T follicular helper cell (primary cell): ENCODE results near the gene MICAL3.
"Not testable (repeated sequence)": the region's sequence is repeated elsewhere in the genome, so short reads cannot be mapped to it uniquely, and the experiment has no call there.

Source experiments
- DNase-seq: peaks from one replicate; pipeline ENCODE4 v3.0.0-alpha.2; 2020; ENCODE audit warnings: low read depth

Gene MICAL3

GRCh38 chr22:17891481-17892167, 132.7 kb downstream of the MICAL3 start:
- no peak for DNase-seq

- no peak for DNase-seq
These were observed 133.5 kb downstream of the MICAL3 start for GRCh38 chr22:17890892-17891291.

- no peak for DNase-seq
These were observed 134.1 kb downstream of the MICAL3 start for GRCh38 chr22:17890245-17890671.

DNA sequence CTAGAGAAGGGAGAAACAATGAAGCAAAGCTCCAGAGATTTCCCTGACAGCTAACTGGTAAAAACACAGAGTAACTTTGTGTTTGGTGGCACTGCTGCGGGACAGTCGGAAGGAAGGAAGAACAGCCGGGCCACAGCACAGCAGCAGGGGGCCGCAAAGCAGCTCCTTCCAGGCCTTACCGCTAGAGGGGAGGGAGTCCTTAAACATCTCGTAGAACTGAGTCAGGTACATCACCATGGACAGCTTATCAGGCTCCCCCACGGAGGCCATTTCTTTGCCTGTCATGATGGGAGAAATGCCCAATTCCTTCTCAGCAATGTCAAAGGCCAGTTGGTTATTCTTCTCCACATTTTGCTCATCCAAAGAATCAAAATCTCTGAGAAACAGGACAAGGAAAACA, 135.5 kb downstream of the MICAL3 start:
- no peak for DNase-seq

- DNase-seq = no peak
These were observed 135.9 kb downstream of the MICAL3 start for GRCh38 chr22:17888439-17888838.

DNA sequence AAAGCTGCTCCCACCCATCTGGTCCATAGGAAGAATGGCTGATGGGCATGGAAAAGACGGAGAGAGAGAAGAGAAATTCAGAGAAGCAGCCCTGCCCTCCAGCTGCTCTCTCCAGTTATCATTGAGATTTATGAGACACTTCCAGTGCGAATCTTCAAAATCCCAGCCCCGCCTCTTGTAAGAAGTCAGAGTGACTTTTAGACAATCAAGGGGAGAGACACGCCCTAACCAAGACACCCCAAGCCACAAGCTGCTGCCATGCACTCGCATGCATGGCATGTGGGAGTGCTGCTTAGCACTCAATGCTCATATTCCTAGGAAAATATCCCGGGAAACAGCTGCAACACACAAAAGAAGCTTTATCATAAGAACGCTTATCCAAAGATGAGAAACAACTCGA, 139.5 kb downstream of the MICAL3 start:
- no peak for DNase-seq

- DNase-seq = no peak
These were observed 140.3 kb downstream of the MICAL3 start for GRCh38 chr22:17884084-17884483.

- DNase-seq = no peak
These were observed 141.0 kb downstream of the MICAL3 start for GRCh38 chr22:17883356-17883755.

DNA sequence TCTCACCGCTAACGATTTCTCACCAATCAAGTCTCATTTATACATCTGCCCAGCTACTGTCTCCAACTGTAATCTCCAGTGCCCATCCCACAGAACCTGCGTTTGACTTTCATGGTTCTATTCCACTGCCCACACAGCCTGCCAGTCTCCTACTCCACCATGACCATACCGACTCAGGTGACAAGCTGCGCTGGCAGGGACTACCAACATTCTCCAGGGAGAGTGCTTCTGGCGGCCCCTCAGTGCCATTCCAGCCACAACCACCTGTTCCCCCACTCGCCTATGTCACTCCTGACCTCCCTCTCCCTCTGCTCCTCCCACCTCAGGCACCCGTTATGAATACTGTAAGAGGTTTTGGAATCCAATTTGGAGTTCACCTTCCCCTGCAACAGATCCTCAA, 141.6 kb downstream of the MICAL3 start:
- DNase-seq = no peak

DNA sequence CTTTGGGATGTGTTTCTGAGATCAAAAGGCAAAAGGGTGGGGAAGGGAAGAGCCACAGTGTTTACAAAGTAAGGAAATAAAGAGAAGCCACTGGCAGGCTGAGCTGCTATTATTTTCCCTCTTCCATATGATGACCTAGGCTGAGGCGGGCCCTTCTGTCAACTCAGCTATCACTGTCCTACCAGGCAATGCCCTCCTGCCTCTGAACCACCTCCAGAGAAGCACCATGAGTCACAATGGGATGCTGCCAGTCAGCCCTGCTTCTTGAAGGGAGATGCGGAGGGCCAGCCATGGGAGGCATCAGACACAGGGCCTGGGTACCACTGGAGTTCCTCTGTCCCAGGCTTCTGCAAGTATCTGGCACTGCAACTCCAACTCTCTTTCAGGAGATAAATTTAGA, 142.2 kb downstream of the MICAL3 start:
- no peak for DNase-seq

GRCh38 chr22:17881366-17881765, 143.0 kb downstream of the MICAL3 start:
- no peak for DNase-seq

- no peak for DNase-seq
These were observed 143.9 kb downstream of the MICAL3 start for GRCh38 chr22:17880468-17880867.

DNA sequence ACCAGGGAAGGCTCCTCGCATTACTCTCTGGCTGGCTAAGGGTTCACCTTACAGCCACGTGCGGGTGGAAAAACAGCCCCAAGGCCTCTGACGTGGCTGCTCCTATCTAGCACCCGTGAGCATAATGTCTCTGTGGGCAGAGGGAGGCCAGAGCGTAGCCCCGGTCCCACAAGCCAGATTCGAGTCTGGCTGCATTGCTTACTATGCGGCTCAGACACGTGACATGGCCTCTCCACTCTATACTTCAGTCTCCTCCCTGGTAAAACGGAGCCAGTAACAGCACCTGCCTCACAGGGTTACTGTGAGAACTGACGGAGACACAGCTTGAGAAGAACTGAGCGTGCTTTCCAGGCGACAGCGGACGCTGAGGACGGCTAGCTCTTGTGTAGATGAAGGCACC, 144.3 kb downstream of the MICAL3 start:
- no peak for DNase-seq

DNA sequence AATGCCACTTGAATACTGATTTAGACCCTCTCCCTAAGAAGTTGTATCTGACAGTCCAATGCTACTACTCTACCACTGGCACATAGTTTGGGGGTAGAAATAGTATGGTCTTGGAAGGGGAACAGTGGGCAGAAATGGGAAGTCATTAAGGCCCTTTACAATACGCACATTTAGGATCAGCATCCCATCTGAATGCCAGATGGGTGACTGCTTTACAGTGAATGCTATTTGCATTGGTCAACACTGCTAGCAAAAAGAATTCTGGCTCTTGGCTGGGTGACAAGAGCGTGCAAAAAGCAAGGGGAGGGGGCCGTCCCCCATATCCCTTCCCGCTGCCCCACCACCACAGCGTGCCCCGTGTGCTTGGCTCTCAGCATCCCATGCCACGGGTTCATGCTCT, 145.4 kb downstream of the MICAL3 start:
- DNase-seq = no peak

DNA sequence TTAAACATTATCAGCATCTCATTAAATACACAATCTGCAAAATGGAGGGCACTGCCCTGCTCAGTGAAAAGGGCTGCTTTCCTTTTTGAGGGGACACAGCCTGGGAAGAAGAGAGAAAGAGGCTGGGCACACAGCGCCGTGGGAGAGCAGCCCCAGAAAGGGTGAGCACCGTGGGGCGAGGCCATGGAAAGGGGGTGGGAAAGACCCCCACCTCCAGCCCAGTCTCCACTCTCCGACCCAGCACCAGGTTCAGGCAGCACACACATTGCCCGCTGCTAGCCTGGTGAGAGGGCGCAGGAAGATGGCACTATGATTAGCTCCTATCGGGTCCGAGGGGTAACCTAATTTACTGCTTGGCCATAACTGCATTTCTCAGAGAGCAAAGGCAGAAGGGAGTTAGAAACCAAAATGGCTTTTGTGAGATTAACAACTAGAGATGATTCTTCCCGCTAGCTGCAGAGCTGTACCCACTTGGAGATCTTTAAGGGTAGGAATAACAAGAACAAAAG, 146.1 kb downstream of the MICAL3 start:
- DNase-seq = no peak

DNA sequence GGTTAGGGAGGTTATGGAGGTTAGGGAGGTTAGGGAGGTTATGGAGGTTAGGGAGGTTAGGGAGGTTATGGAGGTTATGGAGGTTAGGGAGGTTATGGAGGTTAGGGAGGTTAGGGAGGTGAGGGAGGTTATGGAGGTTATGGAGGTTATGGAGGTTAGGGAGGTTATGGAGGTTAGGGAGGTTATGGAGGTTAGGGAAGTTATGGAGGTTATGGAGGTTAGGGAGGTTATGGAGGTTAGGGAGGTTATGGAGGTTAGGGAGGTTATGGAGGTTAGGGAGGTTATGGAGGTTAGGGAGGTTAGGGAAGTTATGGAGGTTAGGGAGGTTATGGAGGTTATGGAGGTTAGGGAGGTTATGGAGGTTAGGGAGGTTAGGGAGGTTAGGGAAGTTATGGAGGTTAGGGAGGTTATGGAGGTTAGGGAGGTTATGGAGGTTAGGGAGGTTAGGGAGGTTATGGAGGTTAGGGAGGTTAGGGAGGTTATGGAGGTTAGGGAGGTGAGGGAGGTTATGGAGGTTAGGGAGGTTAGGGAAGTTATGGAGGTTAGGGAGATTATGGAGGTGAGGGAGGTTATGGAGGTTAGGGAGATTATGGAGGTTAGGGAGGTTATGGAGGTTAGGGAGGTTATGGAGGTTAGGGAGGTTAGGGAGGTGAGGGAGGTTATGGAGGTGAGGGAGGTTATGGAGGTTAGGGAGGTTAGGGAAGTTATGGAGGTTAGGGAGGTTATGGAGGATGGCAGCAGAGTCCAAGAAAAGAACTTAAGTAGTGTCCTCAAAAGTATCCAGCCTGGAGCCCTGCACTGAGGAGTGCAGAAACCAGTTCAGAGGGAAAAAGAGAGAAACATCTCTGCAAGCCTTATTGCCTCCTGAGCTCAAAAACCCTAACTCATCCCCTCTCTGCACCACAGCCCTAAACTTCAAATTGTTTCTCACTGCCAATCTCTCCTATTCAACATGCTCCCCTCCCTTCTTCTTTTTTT, 147.2 kb downstream of the MICAL3 start:
- DNase-seq = not testable (repeated sequence)

DNA sequence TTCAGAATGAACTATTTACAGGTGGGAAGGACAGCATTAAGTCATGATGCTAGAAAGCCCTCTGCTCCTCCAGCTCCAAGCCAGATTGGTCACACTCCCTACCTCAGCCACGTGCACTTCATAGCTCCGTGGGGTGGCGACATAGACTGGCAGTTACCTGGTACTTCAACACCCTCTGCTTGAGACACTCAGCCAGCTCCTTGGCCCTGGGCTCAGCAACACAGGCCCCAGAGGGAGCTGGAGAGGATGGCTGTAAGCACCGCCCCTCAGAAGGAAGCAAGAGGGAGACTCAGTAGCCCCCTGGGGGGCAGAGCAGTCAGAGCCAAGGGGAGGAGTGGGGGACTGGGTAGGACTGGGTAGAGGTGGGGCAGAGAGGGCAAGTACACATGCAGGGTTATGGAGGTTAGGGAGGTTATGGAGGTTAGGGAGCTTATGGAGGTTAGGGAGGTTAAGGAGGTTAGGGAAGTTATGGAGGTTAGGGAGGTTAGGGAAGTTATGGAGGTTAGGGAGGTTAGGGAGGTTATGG, 148.0 kb downstream of the MICAL3 start:
- DNase-seq = no peak

DNA sequence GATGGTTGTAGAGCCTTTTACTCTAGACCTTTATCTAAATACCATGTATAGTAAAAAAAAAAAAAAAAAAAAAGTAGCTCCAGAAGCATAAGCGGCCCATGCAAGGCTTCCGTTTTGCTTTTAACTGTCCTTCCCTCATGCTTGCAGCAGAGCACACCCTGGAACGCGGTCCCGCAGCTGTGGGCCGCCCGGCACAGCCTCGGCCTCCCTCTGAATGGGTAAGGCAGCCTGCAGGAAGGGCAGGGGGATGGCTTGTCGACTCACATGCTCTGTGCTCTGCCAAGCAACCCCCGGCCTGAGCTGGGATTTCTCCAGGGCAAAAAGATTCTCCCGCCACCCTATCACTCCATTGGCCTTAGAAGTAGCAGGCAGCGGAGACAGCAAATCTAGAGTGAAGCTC, 148.7 kb downstream of the MICAL3 start:
- no peak for DNase-seq

DNA sequence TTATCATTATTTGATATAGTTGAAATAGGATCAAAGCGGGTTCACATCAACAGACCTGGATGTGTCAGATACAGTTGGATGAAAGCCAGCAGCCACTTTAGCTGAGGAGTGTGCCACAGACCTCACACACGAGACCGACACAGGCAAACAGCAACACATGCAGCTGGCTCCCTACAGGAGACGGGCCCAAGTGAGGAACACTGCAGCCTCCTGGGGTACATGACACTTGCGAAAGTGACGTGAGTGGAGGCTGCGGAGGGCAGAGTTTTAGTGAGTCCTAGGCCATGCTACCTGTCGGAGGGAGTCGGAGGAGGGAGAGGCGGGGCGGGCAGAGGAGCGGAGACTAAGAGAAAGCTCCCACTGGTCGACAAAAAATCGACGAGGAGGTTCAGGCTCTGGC, 149.2 kb downstream of the MICAL3 start:
- DNase-seq = no peak

GRCh38 chr22:17874231-17874905, 150.0 kb downstream of the MICAL3 start:
- no peak for DNase-seq

DNA sequence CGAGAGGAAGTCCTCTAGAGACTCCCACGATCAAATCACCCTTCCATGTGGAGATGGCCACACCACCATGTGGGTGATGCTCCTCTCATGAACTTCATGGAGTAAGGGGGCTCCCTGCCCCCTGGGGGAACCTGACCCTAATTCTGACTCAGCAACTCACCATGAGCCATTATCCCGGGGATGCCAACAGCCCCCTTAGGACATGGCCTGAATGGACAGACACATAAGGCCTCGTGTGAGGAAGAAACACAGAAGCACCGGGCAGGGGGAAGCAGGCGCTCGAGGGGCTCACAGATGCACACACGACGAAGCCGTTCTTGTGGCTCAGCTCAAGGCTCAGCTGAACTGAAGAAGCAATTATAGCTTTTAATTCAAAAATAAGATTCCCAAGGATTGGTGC, 150.6 kb downstream of the MICAL3 start:
- DNase-seq = no peak

GRCh38 chr22:17873116-17873515, 151.2 kb downstream of the MICAL3 start:
- DNase-seq = no peak
